ENCODE results near the gene CCDC124.

Gene CCDC124

DNA sequence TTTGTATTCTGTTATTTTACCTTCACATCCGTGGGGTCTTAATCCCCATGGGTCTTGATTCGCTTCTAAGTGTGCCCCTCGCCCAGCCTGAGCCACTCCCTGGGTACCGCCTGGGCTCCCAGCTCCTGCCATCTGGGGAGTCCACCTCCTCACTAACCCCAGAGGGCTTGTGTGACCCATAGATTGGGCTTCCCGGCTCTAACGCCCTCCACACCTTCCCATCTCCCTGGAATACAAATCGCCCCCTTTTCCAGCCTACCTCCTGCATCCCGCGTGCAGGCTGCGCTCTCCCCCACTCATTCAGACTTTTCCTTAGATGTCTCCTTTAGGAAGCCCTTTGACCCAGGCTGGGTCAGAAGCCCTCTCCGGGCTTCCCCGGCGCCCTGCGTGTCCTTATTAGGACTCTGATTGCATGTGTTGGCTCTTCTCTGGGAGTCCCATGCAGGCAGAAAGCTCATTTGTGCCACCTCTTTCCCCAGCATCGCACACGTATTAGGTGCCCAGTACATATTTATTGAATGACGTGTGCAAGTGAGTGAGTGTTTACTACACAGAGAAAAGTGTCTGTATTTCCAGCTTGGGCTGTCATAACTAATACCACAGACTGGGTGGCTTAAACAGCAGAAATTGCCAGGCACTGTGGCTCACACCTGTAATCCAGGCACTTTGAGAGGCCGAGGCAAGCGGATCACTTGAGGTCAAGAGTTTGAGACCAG lies 757 bp downstream of the CCDC124 start:
- DNase-seq (ENCODE audit: low spot score), result no peak

DNA sequence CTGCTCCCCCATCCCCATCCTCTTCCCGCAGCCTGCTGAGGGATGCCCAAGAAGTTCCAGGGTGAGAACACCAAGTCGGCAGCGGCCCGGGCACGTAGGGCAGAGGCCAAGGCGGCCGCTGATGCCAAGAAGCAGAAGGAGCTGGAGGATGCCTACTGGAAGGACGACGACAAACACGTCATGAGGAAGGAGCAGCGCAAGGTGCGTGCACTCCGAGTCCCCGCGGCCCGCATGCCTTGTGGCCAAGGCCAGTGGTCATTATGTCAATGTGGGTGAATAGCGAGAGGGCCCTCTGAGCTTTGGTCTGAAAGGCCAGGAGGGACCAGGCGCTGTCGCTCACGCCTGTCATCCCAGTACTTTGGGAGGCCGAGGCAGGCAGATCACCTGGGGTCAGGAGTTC lies 3.6 kb downstream of the CCDC124 start:
- DNase-seq (ENCODE audit: low spot score), result no peak

DNA sequence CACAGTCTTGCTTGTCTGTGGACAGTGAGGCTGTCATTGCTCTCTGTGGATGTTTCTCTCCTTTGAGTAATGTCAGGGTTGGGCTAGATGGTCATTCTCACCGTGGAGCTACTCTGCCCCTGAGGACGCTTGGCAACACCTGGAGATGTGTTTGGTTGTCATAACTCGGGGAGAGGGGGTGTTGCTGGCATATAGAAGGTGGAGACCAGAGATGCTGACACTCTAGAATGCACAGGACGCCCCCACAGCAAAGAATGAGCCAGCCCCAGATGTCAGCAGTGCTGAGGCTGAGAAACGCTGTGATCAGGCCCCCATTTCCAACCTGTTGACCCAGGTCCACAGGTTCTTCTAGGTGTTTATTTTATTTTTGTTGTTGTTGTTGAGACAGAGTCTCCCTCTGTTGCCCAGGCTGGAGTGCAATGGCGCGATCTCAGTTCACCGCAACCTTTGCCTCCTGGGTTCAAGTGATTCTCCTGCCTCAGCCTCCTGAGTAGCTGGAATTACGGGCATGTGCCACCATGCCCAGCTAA lies 4.6 kb downstream of the CCDC124 start:
- no peak for DNase-seq (ENCODE audit: low spot score)

DNA sequence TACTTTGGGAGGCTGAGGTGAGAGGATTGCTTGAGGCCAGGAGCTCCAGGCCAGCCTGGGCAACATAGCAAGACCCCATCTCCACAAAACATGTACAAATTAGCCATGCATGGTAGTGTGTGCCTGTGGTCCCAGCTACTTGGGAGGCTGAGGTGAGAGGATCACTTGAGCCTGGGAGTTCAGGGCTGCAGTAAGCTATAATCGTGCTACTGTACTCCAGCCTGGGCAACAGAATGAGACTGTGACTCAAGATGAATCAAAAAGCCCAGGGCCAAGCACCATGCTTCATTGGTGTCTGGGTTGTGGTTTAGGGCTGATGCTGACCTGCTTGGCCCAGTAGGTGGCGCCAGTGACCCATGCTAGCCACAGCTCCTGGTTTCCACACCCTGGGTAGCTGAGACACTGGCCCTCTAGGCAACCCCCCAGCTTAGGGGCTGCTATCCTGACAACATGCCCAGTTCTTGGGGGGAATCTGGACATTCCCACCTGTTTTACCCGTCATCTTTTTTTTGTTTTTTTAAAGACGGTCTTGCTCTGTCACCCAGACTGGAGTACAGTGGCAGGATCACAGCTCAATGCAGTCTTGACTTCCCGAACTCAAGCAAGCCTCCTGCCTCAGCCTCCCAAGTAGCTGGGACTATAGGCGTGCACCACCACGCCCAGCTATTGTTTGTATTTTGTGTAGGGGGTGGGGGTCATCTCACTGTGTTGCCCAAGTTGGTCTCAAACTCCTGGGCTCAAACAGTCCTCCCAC lies 5.5 kb downstream of the CCDC124 start:
- peak; percentile 90 for DNase-seq (ENCODE audit: low spot score)

DNA sequence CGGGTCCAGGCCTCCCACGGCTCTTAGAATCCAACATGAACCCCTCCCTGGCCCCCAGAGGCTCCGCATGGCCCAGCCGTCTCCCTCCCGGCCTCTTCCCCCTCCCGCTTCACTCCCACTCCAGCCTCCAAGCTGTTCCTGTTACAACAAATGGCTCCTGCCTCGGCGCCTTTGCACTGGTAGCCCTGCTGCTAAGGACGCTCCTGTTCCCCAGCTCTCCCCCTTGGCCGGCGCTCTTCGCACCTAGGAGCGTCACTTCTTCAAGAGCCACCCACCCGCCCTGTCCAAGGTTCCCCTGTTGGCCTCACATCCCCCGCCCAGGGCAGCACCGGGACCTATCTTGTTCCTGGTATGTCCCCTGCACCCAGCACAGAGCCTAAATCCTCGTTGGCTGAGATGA lies 9.4 kb downstream of the CCDC124 start:
- no peak for DNase-seq (ENCODE audit: low spot score)

DNA sequence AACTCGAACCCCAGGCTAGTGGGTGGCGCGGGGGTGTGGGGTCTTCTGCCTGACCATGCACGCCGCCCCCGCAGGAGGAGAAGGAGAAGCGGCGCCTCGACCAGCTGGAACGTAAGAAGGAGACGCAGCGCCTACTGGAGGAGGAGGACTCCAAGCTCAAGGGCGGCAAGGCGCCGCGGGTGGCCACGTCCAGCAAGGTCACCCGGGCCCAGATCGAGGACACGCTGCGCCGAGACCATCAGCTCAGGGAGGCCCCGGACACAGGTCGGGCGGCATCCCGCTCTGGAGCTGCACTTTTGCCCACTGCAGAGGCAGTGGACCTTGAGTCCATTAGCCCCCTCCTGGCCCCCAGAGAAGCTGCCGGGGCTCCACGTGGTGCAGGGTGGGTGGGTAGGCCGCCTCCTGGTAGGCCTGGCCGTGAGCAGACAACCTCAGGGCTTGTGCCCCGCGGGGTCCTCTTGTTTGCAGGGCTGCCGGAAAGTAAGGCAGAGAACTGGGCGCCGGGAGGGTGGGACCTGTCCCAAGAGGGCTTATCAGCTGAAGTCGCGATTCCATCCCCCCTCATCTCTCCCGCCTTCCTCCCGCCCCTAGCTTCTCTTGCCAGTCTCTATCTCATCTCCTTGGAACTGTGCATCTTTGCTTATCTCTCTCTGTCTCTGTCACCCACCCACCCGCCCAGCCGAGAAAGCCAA lies 9.9 kb downstream of the CCDC124 start:
- DNase-seq (ENCODE audit: low spot score), result no peak

DNA sequence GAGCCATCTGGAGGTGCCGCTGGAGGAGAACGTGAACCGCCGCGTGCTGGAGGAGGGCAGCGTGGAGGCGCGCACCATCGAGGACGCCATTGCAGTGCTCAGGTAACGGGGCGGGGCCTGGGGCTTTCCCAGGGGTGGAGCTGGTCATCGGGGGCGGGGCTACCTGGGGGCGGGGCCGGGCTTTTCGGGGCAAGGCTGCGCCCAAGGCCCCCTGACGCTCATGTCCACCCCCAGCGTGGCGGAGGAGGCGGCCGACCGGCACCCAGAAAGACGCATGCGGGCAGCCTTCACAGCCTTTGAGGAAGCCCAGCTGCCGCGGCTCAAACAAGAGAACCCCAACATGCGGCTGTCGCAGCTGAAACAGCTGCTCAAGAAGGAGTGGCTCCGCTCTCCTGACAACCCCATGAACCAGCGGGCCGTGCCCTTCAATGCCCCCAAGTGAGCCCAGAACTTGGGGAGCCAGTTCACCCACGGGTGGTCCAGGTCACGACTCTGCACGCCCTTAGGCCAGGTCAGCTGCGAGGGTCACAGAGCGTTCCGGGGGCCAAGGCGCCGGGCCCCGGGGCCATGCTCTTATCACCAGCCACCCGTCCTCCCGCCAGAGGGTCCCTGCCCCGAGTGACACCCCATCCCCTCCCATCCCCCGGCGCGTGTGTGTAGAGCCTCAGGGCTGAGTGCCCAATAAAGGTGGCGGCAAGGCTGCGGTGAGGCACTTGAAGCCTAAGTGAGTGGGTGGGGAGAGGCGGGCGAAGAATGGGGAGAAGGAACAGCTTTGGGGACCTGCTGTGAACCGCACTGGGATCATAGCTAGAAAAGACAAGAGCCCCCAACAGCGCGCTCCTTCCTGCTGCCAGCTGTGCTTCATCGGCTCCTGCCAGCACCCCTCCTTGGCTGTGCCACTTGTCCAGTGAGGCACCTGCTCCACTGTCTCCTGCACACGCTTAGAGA lies 10.7 kb downstream of the CCDC124 start:
- peak; percentile 52 for DNase-seq (ENCODE audit: low spot score)

DNA sequence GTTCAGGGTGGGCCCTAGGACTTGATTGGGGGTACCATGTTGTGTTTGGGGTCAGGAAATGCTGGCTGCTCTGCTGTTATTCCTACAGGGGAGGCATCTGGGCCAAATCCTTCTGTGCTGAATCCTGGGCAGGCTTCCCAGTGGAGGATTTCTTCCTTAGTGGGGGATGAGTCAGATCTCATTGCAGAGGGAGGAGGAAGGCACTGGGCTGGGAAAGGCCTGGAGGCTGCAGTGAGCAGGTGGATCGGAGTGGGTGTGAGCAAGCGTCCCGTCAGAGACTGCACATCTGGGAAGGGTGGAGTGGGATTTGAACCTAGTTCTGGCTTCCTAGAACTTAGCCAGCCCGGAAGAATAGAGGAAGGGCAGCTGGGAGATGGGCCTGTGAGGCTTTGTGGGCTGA lies 11.5 kb downstream of the CCDC124 start:
- no peak for DNase-seq (ENCODE audit: low spot score)

DNA sequence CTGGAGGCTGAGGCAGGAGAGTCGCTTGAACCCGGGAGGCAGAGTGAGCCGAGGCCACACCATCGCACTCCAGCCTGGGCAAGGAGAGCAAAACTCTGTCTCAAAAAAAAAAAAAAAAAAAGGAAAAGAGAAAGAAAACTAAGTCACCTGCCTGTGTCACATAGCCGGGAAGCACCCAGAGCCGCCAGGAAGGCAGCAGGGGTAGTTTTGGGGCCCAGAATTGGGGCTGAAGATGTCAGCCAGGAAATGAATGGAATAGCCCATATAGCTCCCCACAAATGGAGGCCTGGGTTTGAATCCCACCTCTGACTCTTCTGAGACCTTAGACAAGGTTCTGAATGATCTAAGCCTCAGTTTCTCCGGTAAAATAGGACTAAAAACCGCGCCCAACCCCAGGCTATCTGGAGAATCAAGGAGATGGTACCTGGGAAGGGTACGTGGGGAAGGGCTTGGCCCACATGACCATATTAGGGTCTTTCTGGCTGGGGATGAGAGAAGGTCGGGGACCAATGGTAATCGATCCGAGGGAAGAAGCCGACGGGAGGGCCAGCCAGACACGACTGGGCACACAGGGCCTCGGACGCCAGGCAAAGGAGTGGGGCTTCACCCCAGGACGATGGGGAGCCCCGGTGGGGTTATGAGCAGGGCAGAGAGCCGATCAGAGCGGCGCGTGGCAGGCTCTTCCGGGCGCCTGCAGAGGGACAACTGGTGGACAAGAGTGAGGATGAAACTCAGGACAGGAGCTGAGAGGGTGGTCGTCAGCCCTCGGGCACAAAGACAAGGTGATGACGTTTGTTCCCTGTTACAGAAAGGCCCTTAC lies 14.4 kb downstream of the CCDC124 start:
- no peak for DNase-seq (ENCODE audit: low spot score)

DNA sequence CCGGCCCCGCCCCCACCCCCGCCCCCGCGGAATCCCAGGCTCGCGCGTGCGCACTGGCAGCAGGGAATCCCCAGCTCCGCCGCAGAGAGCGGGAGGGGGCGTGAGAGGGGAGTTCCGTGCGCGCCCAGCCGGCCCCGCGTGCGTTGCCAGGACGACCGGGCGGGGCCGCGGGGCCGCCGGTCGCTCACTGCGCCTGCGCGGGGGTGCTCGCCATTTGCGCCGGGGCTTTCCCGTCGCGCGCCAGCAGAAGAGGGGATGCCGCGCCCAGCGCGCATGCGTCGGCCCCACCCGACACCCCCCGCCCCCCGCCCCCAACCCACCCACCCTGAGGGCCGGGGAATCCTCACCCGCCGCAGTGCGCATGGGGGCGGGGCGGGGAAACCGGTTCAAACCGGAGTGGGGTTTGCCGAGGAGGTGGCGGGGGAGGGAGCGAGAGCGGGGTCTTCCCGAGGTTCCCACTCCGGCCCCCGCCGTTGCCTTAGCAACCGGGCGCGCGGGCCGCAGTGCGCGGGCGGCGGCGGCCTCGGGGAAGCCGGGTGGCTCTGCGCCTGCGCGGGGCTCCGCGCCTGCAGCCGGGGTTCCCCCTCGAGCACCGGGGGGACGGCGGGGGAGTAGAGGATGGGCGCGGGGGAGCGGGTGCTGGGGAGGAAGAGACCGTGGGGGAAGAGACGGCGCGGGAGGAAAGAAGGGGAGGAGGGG lies 15.1 kb downstream of the CCDC124 start:
- DNase-seq (ENCODE audit: low spot score), result peak; percentile 95

DNA sequence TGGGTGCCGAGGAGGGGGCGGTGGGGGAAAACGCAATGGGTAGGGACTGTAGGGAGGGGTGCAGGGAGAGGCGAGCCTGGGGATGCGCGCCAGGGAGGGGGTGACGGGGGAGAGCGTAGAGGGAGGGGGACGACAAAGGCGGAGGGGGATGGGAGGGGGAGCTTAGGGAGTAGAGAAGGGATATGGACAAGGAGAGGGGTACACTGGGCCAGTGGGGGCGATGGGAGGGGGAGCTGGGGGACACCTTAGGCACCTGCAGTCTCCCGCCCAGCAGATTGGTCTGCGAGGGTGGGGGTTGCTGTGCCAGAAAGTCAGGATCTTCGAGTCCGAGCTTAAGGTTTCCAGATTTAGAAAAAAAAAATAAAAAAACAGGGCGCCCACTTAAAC lies 15.7 kb downstream of the CCDC124 start:
- DNase-seq (ENCODE audit: low spot score), result no peak

DNA sequence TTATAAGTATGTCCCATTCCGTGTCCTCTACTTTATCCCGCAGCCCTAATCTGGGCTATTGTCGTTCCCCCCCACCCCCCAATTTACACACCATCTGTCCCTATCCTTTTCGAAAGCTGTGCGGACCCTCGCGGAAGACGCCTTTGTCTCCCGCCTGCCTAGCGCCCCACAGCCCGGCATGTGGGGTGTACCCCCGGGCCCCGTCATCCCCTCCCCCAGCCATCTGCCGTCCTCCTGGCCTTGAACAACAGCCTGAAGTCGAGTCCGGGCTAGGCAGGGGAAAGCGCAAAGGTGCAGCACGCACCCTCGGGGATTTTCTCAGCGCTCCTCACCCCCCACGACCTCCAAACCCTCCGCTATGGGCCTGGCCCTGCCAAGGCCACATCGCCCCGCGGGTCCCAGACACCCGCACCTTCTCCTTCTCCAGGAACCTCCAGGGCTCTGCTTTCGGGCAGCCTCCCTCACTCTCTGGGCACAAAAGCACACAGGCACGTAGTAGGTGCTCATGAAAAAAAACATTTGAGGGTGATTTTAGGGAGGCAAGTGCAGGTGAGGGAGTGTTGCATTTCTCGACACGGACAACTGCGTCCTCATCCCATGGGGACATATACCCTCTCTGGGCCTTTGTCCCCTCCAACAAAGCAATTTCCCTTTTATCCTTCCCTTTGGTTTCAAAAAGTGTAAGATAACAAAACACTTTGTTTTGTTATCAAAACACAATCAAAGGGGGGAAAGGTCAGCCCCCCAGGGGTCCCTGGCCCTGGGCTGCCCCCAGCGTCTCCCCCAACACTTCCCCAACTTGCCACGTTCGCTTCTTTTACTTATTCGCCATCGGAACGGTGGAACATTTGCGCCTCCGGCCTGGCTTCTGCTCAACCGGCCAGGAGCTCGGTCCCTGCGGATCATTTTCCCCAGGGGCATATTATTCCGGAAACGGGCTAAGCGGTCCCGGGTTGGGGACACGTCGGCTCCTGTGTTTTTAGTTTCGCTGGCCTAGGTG lies 16.4 kb downstream of the CCDC124 start:
- no peak for DNase-seq (ENCODE audit: low spot score)

DNA sequence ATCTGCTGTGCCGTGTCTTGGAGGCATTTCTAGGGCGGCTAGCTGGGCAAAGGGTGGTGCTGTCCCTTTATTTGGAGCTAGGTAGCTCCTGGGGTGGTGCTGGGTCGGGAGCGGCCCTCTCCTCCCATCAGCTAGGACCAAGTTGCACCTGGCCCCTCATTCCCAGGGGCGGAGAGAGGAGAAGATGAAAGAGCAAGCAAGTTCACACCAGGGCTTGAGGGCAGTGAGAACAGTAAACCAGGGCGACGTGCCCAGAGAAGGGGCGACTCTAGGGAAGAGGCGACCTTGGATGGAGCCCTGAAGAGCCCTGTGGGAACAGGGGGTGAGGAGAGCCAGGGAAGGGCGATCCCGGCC lies 17.1 kb downstream of the CCDC124 start:
- no peak for DNase-seq (ENCODE audit: low spot score)

DNA sequence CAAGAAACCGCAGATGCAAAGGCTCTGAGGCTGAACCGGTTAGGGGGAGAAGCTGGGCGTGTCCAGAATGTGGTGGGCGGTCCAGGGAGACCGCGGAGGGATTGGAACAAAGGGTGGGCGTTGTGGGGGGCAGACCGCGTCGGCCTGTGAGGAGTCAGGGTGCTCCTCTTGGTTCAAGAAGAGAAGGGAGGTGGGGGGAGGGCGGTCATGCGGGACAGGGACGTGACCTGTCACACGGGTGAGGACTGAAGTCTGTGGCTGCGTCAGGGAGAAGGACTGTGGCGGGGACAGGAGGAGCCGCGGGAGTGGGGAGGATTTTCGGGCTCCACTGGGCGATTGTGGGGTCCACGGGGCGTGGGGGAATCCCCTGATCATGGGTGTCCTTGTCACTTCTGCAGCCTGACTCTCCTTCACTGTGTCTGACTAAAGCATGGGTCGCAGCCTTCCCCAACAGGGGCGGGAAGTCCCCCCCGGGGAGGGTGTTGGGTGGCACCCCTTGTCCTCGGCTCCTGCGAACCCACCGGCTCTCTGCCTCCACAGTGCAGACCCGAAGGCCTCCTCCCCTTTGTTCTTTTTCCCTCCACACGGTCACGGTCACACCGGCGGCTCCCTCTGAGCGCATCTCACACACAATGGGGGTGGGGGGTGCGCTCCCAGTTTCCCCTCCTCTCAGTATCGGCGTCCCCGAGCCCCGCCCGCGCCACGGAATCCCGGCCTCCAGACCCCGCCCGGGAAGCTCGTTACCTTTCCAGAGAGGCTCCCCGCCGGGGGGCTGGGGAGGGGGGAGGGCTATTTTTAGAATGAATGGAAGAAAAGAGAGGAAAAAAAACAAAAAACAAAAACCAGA lies 17.7 kb downstream of the CCDC124 start:
- DNase-seq (ENCODE audit: low spot score), result no peak

DNA sequence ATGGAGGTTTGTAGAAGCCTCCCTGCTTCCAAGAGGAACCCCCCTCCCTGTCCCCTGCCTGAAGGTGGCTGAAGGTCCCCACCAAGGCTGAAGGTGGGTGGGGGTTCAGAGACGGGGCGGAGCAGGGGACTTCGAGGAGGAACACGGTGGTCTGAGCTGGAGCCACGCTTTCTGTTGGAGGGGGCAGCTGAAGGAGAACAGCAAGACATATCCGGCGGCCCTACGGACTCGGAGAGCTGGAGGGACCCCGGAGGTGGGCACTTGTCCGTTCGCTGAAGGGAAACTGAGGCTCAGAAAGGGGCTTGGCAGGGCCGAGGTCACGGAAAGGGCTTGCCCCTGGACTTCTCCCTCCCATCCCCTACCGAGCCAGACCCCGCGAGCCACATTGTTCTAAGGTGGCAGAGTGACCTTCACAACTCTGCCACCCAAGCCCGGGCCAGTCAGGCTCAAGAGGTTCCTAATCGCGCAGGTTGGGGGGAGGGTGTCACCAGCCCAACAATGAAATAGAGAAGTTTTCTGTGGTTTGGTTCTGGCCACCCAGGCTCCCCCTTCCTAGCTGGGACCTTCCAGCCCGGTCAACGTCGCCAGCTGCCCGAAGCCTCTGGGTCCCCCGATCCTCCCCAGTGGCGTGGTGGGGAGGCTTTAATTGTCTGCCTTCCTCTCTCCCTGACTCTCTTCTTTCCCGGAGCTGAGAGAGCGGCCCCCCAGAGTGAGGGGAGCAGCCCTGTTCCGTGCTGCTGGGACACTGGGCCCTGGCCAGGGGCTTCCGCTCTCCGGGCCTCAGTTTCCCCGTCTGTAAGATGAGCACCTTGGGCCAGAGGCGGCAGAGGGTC lies 18.6 kb downstream of the CCDC124 start:
- DNase-seq (ENCODE audit: low spot score), result no peak

DNA sequence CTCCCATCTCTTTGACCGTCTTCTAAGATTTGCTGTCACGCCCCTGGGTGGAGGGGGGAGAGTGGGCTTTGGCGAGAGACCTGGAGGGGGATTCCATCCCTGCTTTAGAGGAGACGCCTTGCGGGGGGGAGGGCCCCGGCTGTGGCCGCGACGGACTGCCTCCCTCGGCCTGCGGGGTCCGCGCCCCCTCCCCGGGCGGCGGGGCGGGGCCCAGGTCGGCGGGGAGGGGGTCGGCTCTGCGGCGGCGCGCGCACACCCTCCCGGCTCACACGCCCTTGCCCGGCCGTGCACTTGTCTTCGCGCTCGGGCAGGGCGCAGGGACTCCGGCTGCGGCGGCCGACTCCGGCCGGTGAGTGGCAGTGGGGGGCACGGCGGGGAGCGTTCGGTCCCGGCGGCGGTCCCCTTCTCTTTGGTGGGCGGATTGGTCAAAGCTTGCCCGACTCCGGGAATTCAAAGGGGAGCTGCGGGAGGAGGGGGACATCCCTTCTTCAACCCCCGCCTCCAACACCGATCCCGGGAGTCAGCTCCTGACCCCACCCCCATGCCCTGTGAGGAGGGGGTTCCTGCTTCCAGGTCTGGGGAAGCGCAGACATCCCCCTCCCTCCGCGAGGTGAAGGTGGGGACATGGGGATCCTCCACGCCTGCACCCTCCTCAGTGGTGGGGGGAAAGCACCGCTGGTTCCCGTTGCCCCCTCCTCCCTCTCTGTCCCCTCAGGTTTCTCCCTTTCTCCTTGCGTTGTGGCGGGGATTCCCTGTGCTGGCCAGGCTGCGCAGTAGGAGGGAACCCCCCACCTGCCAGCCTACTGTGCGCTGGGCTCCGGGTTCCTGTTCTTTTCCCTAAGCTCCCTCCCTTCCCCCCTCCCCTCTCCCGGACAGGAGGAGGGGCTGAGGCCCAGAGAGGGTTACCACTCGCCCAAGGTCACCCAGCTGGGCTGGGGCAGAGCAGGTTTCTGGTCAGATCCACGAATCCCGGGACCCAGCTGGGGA lies 19.5 kb downstream of the CCDC124 start:
- no peak for DNase-seq (ENCODE audit: low spot score)

All from hematopoietic multipotent progenitor cell treated with erythropoietin and hydrocortisone succinate and interleukin-3 and kit ligand, for 17 days (in vitro differentiated cells).